Measurements from ENCODE around the gene MID1IP1.

DNA sequence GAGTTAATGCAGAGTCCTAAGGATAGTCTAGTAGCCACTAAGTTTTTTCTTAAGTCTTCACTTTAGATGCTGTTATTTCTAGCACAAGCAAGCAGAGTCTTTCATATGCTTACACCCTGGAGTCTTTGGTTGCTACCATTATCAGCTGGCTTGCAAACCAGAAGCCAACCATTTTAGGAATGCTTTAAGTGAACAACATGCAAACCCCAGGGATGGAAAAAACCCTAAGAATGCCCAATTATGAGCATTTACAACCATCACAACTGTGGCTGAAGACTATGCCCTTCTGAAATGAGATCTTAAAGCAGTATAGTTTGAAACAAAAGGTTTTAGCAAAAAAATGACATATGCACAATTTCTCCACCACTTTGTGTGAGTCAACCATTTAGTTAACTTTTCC, 6.6 kb downstream of the MID1IP1 start:
- TF ChIP-seq CTCF (IDR thresholded peaks at IDR 0.05) = no peak
- no peak for TF ChIP-seq ZFX (IDR thresholded peaks at IDR 0.05; ENCODE audit: borderline replicate concordance)
